GM11168 (cell line): ENCODE results near the gene LRRC14B.
"Not testable (repeated sequence)": the region's sequence is repeated elsewhere in the genome, so short reads cannot be mapped to it uniquely, and the experiment has no call there.

Experiments
- in situ Hi-C: fragments of 300-500 bp; cut with MboI; formaldehyde crosslinking; loops from one replicate; pipeline ENCODE4 v1.12.0; 2022; ENCODE audit warnings: low sequenced_read_pairs; ENCODE audit not compliant: unreplicated experiment

LRRC14B gene

DNA sequence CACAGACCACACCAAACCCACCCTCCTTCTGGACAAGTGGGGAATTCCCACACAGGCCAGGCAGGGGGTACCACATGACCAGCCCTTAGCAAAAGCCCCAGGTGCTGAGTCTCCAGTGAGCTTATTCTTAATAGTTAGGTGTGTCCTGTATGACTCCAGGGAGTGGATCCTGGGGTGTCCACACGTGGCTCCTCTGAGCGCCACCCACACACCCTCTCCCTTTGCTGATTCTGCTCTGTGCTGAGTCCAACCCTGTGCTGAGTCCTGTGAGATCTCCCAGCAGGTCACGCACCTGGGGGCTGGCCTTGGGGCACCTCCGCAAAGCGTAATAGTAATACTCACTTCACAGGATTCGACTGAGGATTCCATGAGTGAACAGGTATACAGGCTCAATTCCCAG is 12.7 kb downstream of the LRRC14B start:
- in situ Hi-C loops, result no loop called here

GRCh38 chr5:204462-204861 is 13.2 kb downstream of the LRRC14B start:
- in situ Hi-C loops, result no loop called here

DNA sequence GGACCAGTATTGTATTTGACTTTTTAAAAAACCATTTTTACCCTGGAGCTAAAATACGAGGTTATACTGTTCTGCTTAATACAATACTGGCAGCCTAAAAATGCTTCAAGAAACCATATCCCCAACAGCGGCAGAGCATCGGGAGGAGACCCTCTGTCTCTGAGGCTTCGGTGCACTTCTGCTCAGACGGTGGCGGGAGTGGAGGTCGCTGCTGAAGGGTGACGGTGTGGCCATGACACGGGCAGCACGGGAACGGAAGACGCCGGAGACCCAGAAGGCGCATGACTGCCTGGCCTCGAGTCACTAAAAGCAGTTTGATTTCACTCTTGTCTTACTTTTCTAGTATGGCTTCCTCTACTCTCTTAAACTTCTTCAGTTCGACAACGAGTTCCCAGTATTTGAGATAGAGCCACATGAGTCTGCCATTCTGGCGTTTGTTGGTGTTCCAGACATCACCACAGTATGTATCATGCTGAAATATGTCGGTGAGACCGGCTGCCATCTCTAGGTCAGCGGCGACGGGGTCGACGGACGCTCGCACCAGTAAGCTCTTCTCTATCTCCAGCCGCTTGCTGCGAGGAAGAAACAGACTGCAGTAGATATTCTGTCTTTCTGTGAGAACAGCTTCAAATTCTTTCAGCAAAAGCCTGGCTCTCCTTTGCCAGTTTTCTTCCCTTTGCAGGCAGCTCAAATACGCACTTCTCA is 13.8 kb downstream of the LRRC14B start:
- in situ Hi-C loops, result no loop called here

DNA sequence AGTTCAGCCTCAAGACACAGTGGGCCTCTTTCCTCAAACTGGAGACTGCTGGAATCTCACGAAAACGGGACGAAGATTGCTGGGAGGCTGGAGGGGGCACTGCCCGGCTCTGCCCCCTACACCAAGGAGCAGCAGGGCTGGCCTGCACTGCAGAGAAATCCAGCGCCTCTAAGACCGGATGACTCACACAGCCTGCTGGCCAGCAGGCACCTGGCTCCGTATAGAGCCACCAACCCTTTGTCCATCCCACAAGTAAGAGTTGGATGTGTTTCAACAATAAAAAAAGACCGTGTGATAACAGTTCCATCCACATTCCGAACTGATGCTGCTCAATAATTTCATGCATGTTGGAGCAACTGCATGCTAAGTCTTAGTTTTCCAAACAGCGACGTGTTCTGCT is 15.1 kb downstream of the LRRC14B start:
- in situ Hi-C loops, result no loop called here

DNA sequence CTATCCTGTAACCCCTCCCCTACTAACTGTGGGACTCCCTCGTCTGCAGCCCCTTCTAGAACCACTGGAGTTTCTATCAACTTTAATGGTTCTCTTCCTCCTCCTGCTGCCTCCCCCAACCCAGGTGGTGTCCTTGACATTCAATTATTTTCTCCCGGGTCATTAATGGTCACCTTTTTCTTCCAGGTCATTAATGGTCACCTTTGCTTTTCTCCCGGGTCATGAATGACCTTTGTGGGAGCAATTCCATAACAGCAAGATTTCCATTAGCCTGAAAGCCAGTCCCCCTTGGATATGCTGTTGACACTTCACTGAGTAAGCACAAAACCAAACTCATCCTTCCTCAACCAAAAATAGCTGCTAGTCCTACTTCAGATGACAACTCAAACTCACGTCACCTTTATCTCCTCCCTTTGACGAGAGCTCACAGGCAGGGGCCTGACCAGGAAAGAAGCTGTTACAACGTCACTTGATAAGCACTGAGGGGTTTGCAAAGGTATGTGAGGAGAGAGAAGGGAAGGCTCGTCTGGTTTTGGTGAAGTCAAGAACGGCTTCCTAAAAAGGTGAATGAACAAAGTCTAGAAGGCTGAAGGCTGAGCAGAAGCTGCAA is 15.7 kb downstream of the LRRC14B start:
- in situ Hi-C loops, result no loop called here

DNA sequence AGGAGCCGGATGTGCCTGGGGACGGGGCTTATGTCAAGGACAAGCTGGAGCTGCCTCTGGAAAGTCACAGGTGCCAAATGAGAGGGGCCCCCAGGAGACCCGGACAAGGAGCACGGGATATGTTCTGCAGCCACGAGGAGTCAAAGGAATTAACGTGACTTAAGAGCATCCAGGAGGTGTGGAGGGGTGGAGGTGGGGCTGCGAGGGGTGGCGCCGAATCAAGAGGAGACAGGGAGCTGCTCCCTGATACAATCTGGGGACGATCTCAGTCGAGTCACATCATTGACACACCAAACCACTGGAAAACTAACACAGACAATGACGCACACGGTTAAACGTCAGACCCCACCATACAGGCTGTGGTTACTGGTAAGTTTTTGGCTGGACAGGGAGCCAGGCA is 16.3 kb downstream of the LRRC14B start:
- in situ Hi-C loops, result no loop called here

DNA sequence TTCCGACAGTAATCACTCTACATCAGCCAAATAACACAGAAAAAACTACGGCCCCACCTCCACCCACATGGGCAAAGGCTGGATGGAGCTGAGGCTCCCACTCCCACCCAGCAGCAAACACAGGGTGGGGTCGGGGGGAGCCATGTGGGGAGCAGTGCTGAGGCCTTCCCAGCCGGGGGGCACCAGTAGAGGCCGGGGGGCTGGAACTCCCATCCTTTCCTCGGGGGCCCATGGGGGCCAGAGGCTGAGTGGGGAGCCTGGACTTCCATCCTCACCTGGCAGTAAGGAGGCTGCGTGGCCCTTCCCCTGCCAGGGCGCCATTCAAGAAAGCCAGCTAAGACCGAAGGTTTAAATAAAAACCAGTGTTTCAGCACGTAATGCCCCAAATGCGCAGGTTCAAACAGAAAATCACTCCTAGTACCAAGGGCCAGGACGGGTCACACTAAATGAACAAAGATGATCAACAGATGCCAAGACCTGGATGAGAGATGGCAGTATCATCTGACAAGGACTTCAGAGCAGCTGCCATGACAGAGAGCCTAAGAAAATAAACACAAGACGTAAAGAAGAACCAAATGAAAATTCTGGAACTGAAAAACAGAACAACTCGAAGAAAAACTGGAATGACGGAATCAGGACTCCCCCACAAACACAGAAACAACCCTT is 17.3 kb downstream of the LRRC14B start:
- in situ Hi-C loops, result no loop called here

DNA sequence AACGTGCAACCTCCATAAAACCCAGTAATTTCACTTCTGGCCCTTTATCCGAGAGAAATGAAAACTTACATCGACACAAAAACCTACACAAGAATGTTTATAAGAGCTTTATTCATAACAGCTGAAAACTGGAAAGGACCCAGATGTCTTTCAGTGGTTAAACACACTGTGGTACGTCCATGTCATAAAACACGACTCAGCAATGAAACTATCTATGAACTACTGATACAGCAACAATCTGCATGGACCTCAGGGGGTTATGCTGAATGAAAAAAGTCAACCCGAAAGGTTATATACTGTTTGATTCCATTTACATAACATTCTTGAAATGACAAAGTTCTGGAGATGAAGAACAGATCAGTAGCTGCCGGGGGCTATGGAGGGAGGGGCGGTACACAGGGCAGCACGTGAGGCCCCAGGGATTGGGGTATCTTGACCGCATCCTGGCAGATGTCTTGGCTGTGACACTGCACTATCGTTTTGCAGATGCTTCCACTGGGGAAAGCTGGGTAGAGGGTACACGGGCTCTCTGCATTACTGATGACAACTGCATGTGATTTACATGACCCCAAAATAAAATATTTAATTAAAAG is 22.6 kb downstream of the LRRC14B start:
- in situ Hi-C loops, result no loop called here

DNA sequence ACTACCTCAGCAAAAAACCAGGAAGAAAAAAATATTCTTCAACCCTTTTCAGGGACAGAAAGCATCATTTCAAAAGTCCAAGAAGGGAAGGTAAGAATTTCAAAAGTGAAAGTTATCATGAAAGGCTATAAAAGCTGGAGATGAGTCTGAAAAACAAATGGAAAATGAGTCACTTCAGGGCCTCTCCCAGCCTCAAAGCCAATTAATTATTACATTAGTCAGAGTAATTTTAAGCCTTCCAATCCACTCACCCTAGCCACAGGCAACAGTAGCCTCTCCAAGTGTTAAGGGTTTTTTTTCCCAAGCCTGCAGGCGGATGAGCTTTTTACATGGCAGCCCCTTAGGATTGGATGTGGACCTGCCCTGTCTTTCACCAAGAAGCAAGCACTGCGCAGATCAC is 24.0 kb downstream of the LRRC14B start:
- in situ Hi-C loops, result loop anchor here (5.0 kb wide), 1 partner anchor 1382 kb away; no protein-coding TSS in a partner anchor

- in situ Hi-C loops, result loop anchor here (5.0 kb wide), 1 partner anchor 1381 kb away; no protein-coding TSS in a partner anchor
Observed at GRCh38 chr5:216076-216475, 24.8 kb downstream of the LRRC14B start.

DNA sequence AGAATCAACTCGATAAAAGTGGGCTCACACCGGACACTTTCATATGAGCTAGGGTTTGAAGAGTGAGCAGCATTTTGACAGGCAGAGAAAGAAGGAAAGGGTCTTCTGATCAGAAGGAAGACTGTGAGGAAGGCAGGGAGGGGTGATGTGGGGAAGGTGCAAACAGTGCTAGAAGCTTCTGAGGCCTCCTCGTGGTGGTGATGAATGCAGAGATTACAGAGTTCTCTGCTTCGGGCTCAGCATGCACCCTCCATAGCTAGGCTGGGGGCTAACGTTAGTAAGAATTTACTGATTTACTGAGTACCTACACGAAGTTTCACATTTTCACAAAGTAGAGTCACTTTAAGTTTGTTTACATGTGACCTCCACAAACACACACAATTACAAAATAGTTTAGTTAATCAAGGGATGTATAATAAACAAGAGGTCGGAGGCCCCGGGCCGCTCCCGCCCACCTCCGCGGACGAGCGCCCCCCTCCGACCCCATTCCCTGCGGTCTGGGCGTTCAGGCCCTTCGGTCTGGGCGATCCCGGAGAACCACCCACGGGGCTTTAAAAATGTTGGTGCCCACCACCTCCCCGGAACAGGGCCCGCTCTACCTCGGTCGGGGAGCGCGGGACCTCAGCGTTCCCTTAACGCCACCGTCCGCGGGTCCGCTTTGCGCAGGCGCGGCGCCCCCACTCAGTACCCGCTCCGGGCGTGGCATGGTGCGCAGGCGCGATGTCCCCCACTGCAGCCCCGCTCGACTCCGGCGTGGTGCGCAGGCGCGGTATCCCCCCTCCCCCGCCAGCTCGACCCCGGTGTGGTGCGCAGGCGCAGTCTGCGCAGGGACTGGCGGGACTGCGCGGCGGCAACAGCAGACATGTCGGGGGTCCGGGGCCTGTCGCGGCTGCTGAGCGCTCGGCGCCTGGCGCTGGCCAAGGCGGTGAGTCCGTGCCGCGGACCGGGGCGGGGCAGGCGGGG is 26.5 kb downstream of the LRRC14B start, which contains the start of the genes CCDC127 and SDHA:
Gene CCDC127, minus strand, starts transcription at position 660 of the 963 bp plus-strand sequence. CDS start 1,304 bp downstream, outside the sequence.
Gene SDHA, plus strand, starts transcription at position 827 of the 963 bp plus-strand sequence. Its CDS starts 36 bp downstream, at position 863.
- in situ Hi-C loops, result loop anchor here (5.0 kb wide), 1 partner anchor 1380 kb away; no protein-coding TSS in a partner anchor

GRCh38 chr5:218457-219291 is 27.4 kb downstream of the LRRC14B start:
- in situ Hi-C loops, result loop anchor here (5.0 kb wide), 1 partner anchor 1379 kb away; no protein-coding TSS in a partner anchor

DNA sequence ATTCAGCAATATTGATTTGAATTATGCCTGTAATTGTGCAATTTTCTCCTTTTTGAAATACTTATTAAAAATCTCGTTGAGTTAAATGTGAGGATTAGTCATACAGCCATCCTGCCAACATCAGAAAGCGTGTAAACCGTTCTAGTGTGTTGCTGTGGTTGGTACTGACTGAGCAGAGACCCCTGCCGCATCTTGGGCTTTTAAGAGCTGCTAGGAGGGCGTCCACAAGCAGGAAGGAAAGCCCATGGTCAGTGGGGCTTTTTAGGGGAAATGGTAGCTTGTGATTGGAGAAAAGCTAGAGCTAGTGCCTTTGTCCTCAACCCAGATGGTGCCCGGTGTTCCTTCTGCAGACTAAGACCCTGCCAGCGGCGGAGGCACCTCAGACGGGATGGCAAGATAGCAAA is 28.2 kb downstream of the LRRC14B start:
- in situ Hi-C loops, result loop anchor here (5.0 kb wide), 1 partner anchor 1378 kb away; no protein-coding TSS in a partner anchor

DNA sequence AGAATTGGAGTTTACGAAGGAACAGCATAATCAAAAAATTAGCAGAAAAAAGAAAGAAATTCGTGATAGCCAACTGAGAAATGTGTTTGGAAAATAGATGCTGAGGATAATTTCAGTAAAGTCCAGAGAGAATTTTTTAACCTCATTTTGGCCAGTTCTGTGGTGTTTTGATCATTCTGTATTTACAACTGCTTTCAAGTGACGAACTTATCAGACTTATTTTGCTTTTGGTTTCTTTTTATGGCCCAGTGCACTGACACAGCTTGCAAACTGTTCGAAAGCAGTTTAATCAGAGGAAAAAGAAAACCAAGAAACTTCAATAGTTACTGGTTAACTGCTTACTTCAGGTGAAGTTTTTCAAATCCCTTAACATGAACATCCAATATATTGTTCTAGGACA is 28.7 kb downstream of the LRRC14B start:
- in situ Hi-C loops, result loop anchor here (5.0 kb wide), 1 partner anchor 1377 kb away; no protein-coding TSS in a partner anchor

DNA sequence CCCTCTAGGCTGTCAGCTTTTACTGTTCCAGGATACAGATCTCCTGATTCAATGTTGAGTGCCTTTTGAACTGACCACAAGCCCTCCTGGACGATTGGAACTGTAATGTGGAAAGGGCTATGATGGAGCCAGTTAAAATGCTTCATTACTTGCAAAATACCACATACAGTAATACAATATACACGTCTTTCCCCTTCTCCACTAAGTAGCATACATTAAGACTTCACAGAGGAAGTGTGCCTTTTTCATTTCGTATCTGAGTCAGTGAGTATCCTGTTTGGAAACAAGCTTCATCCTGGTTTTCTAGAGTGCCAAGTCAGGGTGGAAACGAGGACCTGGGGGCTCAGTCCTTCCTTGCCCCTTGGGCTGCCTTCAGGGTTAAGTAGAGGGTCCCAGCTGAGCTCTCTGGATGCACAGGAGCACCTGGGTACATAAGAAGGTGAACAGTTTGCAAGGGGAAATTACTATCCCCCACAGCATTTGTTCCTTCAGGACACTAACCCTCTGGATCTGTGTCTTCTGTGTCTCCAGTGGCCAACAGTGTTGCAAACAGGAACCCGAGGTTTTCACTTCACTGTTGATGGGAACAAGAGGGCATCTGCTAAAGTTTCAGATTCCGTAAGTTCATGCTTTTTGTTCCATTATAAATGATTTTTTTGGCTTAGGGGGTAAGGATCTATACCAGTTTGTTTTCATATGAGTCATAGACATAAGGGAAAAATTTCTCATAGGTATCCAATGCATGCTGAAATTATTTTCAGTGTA is 31.8 kb downstream of the LRRC14B start:
- in situ Hi-C loops, result not testable (repeated sequence)

GRCh38 chr5:223791-224190 is 32.5 kb downstream of the LRRC14B start:
- in situ Hi-C loops, result no loop called here

- in situ Hi-C loops, result no loop called here
Observed at GRCh38 chr5:225334-225733, 34.0 kb downstream of the LRRC14B start.

DNA sequence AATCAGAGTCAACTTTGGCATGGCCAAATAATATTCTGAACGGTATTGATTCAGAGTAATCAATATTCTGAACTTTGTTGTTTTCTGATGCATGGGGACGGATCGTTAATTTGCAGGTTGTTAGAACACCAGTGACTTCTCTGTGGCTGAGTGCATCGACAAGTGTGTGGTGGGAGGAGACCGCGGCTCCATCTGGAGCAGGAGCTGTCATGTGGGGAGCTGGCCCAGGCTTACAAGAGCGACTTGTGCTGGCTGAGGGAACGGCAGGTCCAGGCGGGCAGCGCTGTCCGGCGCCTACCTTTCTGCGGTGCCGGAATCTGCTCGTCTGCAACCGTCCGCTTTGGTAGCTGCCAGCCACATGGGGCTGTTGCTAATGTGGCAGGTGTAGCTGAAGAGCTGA is 36.1 kb downstream of the LRRC14B start:
- in situ Hi-C loops, result not testable (repeated sequence)
